Measurements from ENCODE around the gene NLN.

DNA sequence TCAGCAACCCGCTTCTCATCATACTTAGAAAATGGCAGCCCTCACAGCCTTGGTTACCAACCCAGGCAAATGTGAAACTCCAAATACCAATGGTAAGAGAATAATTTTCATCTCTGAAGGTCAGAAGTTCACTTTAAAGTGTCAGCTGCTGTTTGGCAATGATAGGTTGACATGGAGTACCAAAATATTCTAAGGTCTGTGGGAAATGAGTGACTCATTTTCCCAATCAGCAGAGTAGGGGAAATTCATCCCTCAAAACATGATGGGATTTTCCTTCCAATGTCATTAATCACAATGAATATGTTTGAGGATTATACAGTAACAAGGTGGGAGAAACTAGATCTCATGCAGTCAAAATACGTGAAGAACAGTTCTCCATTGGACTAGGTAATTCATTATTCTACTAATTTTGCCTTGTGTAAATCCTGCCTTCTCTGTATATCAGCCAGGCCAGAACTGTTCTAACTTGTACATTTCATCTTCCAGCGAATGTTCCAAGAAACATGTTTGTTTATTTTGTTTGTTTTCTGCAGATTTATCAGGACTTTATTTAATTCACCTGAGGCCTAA, 151.3 kb downstream of the NLN start:
- TF ChIP-seq, protein P1, sequence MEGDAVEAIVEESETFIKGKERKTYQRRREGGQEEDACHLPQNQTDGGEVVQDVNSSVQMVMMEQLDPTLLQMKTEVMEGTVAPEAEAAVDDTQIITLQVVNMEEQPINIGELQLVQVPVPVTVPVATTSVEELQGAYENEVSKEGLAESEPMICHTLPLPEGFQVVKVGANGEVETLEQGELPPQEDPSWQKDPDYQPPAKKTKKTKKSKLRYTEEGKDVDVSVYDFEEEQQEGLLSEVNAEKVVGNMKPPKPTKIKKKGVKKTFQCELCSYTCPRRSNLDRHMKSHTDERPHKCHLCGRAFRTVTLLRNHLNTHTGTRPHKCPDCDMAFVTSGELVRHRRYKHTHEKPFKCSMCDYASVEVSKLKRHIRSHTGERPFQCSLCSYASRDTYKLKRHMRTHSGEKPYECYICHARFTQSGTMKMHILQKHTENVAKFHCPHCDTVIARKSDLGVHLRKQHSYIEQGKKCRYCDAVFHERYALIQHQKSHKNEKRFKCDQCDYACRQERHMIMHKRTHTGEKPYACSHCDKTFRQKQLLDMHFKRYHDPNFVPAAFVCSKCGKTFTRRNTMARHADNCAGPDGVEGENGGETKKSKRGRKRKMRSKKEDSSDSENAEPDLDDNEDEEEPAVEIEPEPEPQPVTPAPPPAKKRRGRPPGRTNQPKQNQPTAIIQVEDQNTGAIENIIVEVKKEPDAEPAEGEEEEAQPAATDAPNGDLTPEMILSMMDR (IDR thresholded peaks at IDR 0.05): no peak
- TF ChIP-seq POLR2A (IDR thresholded peaks at IDR 0.05; ENCODE audit: low read depth): no peak
